Lower lobe of right lung (tissue), 2 donors: ENCODE results near the gene COQ8A. TPM values are rescaled to one million over a fixed set of nuclear protein-coding genes. Genes with fewer than 3 reads are reported as not detected.

Experiments
- ATAC-seq, 2 donors: fragments of 200-7000 bp; cut with Tn5 transposase; one replicate each; pipeline ENCODE4 v1.9.1; 2020 to 2022; ENCODE audit warnings: mild to moderate bottlenecking in 2 of 2, moderate library complexity in 2 of 2
- DNase-seq: peaks from one replicate; pipeline ENCODE4 v3.0.0-alpha.2; 2020
- H3K27ac ChIP-seq: fragments of 200-600 bp; one replicate; pipeline ENCODE4 v1.8.0; 2022
- H3K27me3 ChIP-seq: fragments of 200-600 bp; one replicate; pipeline ENCODE4 v1.8.0; 2022; ENCODE audit warnings: low read depth
- H3K36me3 ChIP-seq: fragments of 200-600 bp; one replicate; pipeline ENCODE4 v1.8.0; 2022; ENCODE audit warnings: mild to moderate bottlenecking
- H3K4me1 ChIP-seq: fragments of 200-600 bp; one replicate; pipeline ENCODE4 v1.8.0; 2022
- H3K4me3 ChIP-seq: fragments of 200-600 bp; one replicate; pipeline ENCODE4 v1.8.0; 2022; ENCODE audit warnings: mild to moderate bottlenecking
- H3K9me3 ChIP-seq: fragments of 200-600 bp; one replicate; pipeline ENCODE4 v1.8.0; 2022
- intact Hi-C: fragments of 100-400 bp; cut with DNase I; formaldehyde crosslinking; loops from one replicate; pipeline ENCODE4 v1.11.0; 2022
- total RNA-seq: library from RNA; stranded (reverse); fragmentation: NEBNext Ultra II Directional; extraction: Animal tissue kit (Norgen Biotek cat#: 25700); gene quantifications from one replicate; pipeline ENCODE4 v1.2.1, GENCODE V29; 2021
- TF ChIP-seq, protein P1 (sequence below): fragments of 200-600 bp; IDR thresholded peaks from one replicate; pipeline ENCODE4 v1.8.0; 2022; ENCODE audit warnings: antibody characterized with exemption, mild to moderate bottlenecking
- donor health status: DM: no; HTN: yes; CAD: no; lungs with severe emphysema.

COQ8A gene
- total RNA-seq, 1 donor from 2014 or later: 45.0 TPM

GRCh38 chr1:226950316-226950715 lies 10.2 kb downstream of the COQ8A start:
- no peak for DNase-seq
- H3K4me3 ChIP-seq: no peak overlapping the region
- no peaks in the 10 kb centered on the region for H3K4me1 ChIP-seq
- peaks cover 3% of the 10 kb centered on the region for H3K9me3 ChIP-seq
- no peak overlapping the region for H3K27ac ChIP-seq
- no peaks in the 10 kb centered on the region for H3K27me3 ChIP-seq
- TF ChIP-seq, protein P1, sequence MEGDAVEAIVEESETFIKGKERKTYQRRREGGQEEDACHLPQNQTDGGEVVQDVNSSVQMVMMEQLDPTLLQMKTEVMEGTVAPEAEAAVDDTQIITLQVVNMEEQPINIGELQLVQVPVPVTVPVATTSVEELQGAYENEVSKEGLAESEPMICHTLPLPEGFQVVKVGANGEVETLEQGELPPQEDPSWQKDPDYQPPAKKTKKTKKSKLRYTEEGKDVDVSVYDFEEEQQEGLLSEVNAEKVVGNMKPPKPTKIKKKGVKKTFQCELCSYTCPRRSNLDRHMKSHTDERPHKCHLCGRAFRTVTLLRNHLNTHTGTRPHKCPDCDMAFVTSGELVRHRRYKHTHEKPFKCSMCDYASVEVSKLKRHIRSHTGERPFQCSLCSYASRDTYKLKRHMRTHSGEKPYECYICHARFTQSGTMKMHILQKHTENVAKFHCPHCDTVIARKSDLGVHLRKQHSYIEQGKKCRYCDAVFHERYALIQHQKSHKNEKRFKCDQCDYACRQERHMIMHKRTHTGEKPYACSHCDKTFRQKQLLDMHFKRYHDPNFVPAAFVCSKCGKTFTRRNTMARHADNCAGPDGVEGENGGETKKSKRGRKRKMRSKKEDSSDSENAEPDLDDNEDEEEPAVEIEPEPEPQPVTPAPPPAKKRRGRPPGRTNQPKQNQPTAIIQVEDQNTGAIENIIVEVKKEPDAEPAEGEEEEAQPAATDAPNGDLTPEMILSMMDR: no peak
- no peak for ATAC-seq
- no peaks in the 10 kb centered on the region for H3K36me3 ChIP-seq
- intact Hi-C loops: no loop called here

DNA sequence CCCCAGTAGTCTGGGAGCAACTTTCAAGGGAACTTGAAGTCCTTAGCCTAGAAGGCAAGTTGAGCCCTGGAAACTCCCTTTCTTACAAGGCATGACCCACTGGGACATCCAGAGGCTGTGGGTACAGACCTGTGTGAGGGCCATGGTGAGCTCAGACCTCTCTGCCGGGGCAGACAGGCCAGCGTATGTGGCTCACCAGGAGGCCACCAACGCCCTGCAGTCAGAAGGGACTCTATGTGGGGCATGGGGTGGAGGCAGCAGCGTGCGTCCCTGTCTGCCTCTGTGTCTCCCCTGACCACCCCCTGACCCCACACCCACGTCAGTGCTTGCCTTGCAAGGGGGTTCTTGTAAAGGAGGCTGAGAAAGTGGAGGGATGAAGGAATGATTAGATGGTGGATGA lies 10.8 kb downstream of the COQ8A start:
- Histone ChIP-seq H3K27ac (no peak overlapping the region), H3K27me3 (no peaks in the 10 kb centered on the region), H3K36me3 (no peaks in the 10 kb centered on the region), H3K4me3 (no peak overlapping the region), H3K9me3 (peaks cover 3% of the 10 kb centered on the region), H3K4me1 (no peaks in the 10 kb centered on the region)
- DNase-seq (no peak), ATAC-seq (no peak)
- TF ChIP-seq, protein P1: no peak
- intact Hi-C loops: no loop called here

DNA sequence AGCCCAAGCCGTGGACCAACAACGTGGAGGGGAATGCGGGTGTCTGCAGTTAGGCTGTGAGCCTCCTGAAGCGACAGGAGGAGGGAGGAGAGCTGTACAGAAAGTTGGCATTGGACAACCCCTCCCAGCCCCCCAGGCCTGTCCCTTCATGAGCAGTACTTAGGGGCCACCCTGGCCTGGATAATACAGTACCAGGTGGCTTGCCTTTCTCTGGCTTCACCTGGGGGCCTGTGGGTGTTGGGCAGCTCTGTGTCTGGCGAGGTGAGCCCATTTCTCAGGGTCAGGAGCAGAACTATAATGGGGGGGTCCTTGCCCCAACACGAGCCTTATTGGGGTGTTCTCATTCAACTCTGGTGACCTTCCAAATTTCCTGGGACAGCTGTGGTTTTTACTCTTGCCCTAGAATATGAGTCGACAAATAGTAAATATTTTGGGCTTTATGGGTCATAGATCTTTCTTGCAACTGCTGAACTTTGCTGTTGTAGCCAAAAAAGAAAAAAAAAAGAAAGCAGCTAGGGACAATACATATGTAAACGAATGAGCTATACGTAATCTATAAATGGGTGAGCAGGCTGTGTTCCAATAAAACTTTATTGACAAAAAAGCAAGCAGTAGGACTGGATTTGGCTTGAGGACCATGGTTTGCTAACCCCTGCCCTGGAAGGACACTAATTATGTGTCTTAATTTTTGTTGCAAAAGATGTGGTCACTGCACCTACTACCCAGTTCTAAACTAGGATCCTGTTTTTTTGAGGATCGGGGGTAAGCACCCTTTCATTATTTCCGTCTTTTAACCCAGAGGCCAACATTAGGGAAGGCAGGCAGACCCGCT lies 11.4 kb downstream of the COQ8A start:
- Histone ChIP-seq H3K9me3 (peaks cover 3% of the 10 kb centered on the region), H3K27ac (no peak overlapping the region), H3K27me3 (no peaks in the 10 kb centered on the region), H3K36me3 (no peaks in the 10 kb centered on the region), H3K4me3 (no peak overlapping the region), H3K4me1 (no peaks in the 10 kb centered on the region)
- intact Hi-C loops: no loop called here
- DNase-seq: no peak
- ATAC-seq: peak; percentile 31 to 32
- TF ChIP-seq, protein P1: no peak

DNA sequence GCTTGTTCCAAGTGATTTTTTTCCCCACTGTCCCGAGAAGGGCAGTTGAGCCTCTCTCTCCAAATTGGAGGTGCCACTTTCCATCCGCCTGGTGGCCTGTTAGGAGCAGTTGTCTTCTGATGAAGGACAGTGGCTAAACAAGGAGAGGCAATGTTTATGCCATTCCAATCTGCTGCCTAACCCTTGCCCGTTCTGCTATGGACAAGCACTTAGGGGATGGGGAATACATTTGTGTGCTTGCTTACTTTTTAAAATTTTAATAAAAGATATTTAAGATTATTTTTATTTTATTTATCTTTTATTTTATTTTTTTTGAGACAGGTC lies 12.0 kb downstream of the COQ8A start:
- intact Hi-C loops: no loop called here
- no peak for DNase-seq
- Histone ChIP-seq H3K27ac (no peak overlapping the region), H3K4me3 (no peak overlapping the region), H3K27me3 (no peaks in the 10 kb centered on the region), H3K9me3 (peaks cover 3% of the 10 kb centered on the region), H3K36me3 (no peaks in the 10 kb centered on the region), H3K4me1 (no peaks in the 10 kb centered on the region)
- TF ChIP-seq, protein P1: no peak
- ATAC-seq: no peak

GRCh38 chr1:226953175-226953800 lies 13.2 kb downstream of the COQ8A start:
- no peaks in the 10 kb centered on the region for H3K9me3 ChIP-seq
- ATAC-seq (no peak), DNase-seq (no peak)
- H3K4me3 ChIP-seq: no peak overlapping the region
- H3K27me3 ChIP-seq: no peaks in the 10 kb centered on the region
- no peak overlapping the region for H3K27ac ChIP-seq
- intact Hi-C loops: no loop called here
- H3K4me1 ChIP-seq: no peaks in the 10 kb centered on the region
- no peaks in the 10 kb centered on the region for H3K36me3 ChIP-seq
- TF ChIP-seq, protein P1: no peak
